ENCODE measurements around the gene FAM131C.

FAM131C gene

DNA sequence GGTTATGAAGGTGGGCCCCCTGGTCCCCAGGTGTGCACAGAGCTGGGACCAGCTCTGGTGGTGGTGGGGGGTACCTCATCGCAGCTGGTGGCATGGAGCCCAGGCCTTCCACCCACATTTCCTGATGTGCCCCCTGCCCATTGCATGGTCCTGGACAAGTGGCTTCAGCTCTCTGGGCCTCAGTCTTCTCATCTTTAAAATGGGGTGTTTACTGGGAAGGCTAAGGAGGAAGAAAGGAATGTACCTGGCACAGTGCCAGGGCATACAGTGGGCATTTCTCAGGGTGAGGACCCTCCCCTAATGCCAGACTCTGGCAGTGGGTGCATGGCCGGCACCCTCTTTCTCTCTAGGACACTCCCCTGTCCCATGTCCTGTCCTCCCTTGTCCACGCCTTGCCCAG lies 22.4 kb downstream of the FAM131C start:
- ChIA-PET CTCF (no interaction called here), POLR2A (no interaction called here)

DNA sequence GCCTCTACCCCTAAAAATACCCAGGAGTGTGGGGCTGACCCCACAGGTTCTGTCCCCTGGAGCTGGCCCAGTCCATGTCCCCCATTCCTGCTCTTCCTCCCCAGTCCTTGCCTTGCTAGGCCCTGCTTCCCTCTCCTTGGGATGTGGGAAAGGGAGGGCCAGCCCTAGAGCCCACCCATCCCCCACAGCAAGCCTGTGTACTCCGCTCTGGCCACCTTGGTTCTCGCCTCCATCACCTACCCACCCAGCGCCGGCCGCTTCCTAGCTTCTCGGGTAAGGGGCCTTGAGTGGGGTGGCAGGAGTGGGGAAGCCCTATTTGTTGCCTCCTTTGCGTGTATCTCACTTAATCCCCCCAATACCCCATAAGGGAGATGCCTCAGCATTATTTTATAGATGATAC lies 23.1 kb downstream of the FAM131C start:
- CTCF ChIA-PET, result interaction anchor here (1.0 kb wide), 1 partner anchor 28 kb away, joined by 3 read pairs; no protein-coding TSS in a partner anchor
- Histone ChIP-seq H3K4me3 (ENCODE audit: low read depth, low read length) (no peak overlapping the region), H3K27ac (ENCODE audit: extremely low read depth, low read depth, low read length) (no peak overlapping the region), H3K36me3 (ENCODE audit: control insufficient read depth in 2 of 2, insufficient read depth in 1 of 2, low read length in 2 of 2) (no peaks in the 10 kb centered on the region), H3K4me1 (ENCODE audit: control insufficient read depth, insufficient read depth, low read length) (no peaks in the 10 kb centered on the region), H3K9me3 (ENCODE audit: control insufficient read depth, insufficient read depth, low read depth, low read length) (no peaks in the 10 kb centered on the region)
- POLR2A ChIA-PET, result no interaction called here
- TF ChIP-seq, protein P1, sequence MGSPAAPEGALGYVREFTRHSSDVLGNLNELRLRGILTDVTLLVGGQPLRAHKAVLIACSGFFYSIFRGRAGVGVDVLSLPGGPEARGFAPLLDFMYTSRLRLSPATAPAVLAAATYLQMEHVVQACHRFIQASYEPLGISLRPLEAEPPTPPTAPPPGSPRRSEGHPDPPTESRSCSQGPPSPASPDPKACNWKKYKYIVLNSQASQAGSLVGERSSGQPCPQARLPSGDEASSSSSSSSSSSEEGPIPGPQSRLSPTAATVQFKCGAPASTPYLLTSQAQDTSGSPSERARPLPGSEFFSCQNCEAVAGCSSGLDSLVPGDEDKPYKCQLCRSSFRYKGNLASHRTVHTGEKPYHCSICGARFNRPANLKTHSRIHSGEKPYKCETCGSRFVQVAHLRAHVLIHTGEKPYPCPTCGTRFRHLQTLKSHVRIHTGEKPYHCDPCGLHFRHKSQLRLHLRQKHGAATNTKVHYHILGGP (tag by site-specific recombination; IDR thresholded peaks at IDR 0.05), result no peak
- peak; percentile 61; the same call in 1 of the 2 replicates for TF ChIP-seq ZNF664 (tag by site-specific recombination; IDR thresholded peaks at IDR 0.05)
- TF ChIP-seq ZBTB8A (tag by site-specific recombination; IDR thresholded peaks at IDR 0.05), result no peak
- peak; percentile 25; the same call in 1 of the 2 replicates for TF ChIP-seq SP2 (tag by site-specific recombination; IDR thresholded peaks at IDR 0.05)
- TF ChIP-seq, protein P2, sequence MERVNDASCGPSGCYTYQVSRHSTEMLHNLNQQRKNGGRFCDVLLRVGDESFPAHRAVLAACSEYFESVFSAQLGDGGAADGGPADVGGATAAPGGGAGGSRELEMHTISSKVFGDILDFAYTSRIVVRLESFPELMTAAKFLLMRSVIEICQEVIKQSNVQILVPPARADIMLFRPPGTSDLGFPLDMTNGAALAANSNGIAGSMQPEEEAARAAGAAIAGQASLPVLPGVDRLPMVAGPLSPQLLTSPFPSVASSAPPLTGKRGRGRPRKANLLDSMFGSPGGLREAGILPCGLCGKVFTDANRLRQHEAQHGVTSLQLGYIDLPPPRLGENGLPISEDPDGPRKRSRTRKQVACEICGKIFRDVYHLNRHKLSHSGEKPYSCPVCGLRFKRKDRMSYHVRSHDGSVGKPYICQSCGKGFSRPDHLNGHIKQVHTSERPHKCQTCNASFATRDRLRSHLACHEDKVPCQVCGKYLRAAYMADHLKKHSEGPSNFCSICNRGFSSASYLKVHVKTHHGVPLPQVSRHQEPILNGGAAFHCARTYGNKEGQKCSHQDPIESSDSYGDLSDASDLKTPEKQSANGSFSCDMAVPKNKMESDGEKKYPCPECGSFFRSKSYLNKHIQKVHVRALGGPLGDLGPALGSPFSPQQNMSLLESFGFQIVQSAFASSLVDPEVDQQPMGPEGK (tag by site-specific recombination; IDR thresholded peaks at IDR 0.05), result peak; percentile 42; the same call in 1 of the 2 replicates
- no peak for TF ChIP-seq ZNF529 (tag by site-specific recombination; IDR thresholded peaks at IDR 0.05; ENCODE audit: insufficient replicate concordance)

More for the DNA sequence above, 22.4 kb downstream of the FAM131C start:
- TF ChIP-seq, protein P3, sequence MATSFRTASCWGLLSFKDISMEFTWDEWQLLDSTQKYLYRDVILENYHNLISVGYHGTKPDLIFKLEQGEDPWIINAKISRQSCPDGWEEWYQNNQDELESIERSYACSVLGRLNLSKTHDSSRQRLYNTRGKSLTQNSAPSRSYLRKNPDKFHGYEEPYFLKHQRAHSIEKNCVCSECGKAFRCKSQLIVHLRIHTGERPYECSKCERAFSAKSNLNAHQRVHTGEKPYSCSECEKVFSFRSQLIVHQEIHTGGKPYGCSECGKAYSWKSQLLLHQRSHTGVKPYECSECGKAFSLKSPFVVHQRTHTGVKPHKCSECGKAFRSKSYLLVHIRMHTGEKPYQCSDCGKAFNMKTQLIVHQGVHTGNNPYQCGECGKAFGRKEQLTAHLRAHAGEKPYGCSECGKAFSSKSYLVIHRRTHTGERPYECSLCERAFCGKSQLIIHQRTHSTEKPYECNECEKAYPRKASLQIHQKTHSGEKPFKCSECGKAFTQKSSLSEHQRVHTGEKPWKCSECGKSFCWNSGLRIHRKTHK (tag by site-specific recombination; IDR thresholded peaks at IDR 0.05), result no peak
- TF ChIP-seq SALL2 (tag by site-specific recombination; IDR thresholded peaks at IDR 0.05; ENCODE audit: borderline replicate concordance) (no peak), ZNF239 (tag by site-specific recombination; IDR thresholded peaks at IDR 0.05) (no peak), ZNF211 (tag by site-specific recombination; IDR thresholded peaks at IDR 0.05; ENCODE audit: low read depth) (no peak), ZNF629 (tag by site-specific recombination; IDR thresholded peaks at IDR 0.05) (no peak), ZNF175 (tag by site-specific recombination; IDR thresholded peaks at IDR 0.05) (no peak), ZNF248 (tag by site-specific recombination; IDR thresholded peaks at IDR 0.05) (no peak), ZXDB (tag by site-specific recombination; IDR thresholded peaks at IDR 0.05) (no peak), ZNF521 (tag by site-specific recombination; IDR thresholded peaks at IDR 0.05) (no peak), ZNF221 (tag by site-specific recombination; IDR thresholded peaks at IDR 0.05; ENCODE audit: borderline replicate concordance) (no peak), ZNF544 (tag by site-specific recombination; IDR thresholded peaks at IDR 0.05) (no peak), ZNF530 (tag by site-specific recombination; IDR thresholded peaks at IDR 0.05; ENCODE audit: low read depth) (no peak), ZSCAN16 (tag by site-specific recombination; IDR thresholded peaks at IDR 0.05) (no peak), ZNF140 (tag by site-specific recombination; IDR thresholded peaks at IDR 0.05) (no peak)
- TF ChIP-seq, protein P4, sequence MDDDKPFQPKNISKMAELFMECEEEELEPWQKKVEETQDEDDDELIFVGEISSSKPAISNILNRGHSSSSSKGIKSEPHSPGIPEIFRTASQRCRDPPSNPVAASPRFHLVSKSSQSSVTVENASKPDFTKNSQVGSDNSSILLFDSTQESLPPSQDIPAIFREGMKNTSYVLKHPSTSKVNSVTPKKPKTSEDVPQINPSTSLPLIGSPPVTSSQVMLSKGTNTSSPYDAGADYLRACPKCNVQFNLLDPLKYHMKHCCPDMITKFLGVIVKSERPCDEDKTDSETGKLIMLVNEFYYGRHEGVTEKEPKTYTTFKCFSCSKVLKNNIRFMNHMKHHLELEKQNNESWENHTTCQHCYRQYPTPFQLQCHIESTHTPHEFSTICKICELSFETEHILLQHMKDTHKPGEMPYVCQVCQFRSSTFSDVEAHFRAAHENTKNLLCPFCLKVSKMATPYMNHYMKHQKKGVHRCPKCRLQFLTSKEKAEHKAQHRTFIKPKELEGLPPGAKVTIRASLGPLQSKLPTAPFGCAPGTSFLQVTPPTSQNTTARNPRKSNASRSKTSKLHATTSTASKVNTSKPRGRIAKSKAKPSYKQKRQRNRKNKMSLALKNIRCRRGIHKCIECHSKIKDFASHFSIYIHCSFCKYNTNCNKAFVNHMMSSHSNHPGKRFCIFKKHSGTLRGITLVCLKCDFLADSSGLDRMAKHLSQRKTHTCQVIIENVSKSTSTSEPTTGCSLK (tag by site-specific recombination; IDR thresholded peaks at IDR 0.05), result no peak
- TF ChIP-seq, protein P5, sequence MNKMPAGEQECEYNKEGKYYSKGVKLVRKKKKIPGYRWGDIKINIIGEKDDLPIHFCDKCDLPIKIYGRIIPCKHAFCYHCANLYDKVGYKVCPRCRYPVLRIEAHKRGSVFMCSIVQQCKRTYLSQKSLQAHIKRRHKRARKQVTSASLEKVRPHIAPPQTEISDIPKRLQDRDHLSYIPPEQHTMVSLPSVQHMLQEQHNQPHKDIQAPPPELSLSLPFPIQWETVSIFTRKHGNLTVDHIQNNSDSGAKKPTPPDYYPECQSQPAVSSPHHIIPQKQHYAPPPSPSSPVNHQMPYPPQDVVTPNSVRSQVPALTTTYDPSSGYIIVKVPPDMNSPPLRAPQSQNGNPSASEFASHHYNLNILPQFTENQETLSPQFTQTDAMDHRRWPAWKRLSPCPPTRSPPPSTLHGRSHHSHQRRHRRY (tag by site-specific recombination; IDR thresholded peaks at IDR 0.05), result no peak
- no peaks in the 10 kb centered on the region for H3K9me3 ChIP-seq (ENCODE audit: control insufficient read depth, insufficient read depth, low read depth, low read length)
- no peaks in the 10 kb centered on the region for H3K36me3 ChIP-seq (ENCODE audit: control insufficient read depth in 2 of 2, insufficient read depth in 1 of 2, low read length in 2 of 2)
- H3K4me3 ChIP-seq (ENCODE audit: low read depth, low read length), result no peak overlapping the region
- H3K4me1 ChIP-seq (ENCODE audit: control insufficient read depth, insufficient read depth, low read length), result no peaks in the 10 kb centered on the region
- no peak overlapping the region for H3K27ac ChIP-seq (ENCODE audit: extremely low read depth, low read depth, low read length)
